ENCODE measurements around the gene CELF2.

Gene CELF2

GRCh38 chr10:11367505-11367904, 349.8 kb downstream of the CELF2 start:
- TF ChIP-seq CTCF (IDR thresholded peaks at IDR 0.05; ENCODE audit: low read depth, low read length) = no peak
- DNase-seq (ENCODE audit: low read depth, low spot score) = no peak
- in situ Hi-C loops (cut with HindIII; ENCODE audit: low sequenced_read_pairs) = no loop called here
- no peak overlapping the region for H3K4me3 ChIP-seq (ENCODE audit: low read depth, low read length)

- in situ Hi-C loops (cut with HindIII; ENCODE audit: low sequenced_read_pairs) = no loop called here
- TF ChIP-seq CTCF (IDR thresholded peaks at IDR 0.05; ENCODE audit: low read depth, low read length) = no peak
- H3K4me3 ChIP-seq (ENCODE audit: low read depth, low read length) = no peak overlapping the region
- peak; percentile 6 for DNase-seq (ENCODE audit: low read depth, low spot score)
Observed at GRCh38 chr10:11373717-11374171, 356.1 kb downstream of the CELF2 start.

- no peak overlapping the region for H3K4me3 ChIP-seq (ENCODE audit: low read depth, low read length)
- in situ Hi-C loops (cut with HindIII; ENCODE audit: low sequenced_read_pairs) = no loop called here
- no peak for TF ChIP-seq CTCF (IDR thresholded peaks at IDR 0.05; ENCODE audit: low read depth, low read length)
- DNase-seq (ENCODE audit: low read depth, low spot score) = no peak
Observed at GRCh38 chr10:11377267-11377666, 359.6 kb downstream of the CELF2 start.

- no peak for TF ChIP-seq CTCF (IDR thresholded peaks at IDR 0.05; ENCODE audit: low read depth, low read length)
- in situ Hi-C loops (cut with HindIII; ENCODE audit: low sequenced_read_pairs) = no loop called here
- no peak overlapping the region for H3K4me3 ChIP-seq (ENCODE audit: low read depth, low read length)
- DNase-seq (ENCODE audit: low read depth, low spot score) = no peak
Observed at GRCh38 chr10:11378835-11379234, 361.2 kb downstream of the CELF2 start.

GRCh38 chr10:11379771-11380170, 362.1 kb downstream of the CELF2 start:
- DNase-seq (ENCODE audit: low read depth, low spot score) = no peak
- in situ Hi-C loops (cut with HindIII; ENCODE audit: low sequenced_read_pairs) = no loop called here
- no peak for TF ChIP-seq CTCF (IDR thresholded peaks at IDR 0.05; ENCODE audit: low read depth, low read length)
- H3K4me3 ChIP-seq (ENCODE audit: low read depth, low read length) = no peak overlapping the region

GRCh38 chr10:11381023-11381422, 363.4 kb downstream of the CELF2 start:
- no peak overlapping the region for H3K4me3 ChIP-seq (ENCODE audit: low read depth, low read length)
- DNase-seq (ENCODE audit: low read depth, low spot score) = no peak
- no peak for TF ChIP-seq CTCF (IDR thresholded peaks at IDR 0.05; ENCODE audit: low read depth, low read length)
- in situ Hi-C loops (cut with HindIII; ENCODE audit: low sequenced_read_pairs) = no loop called here

GRCh38 chr10:11381511-11381910, 363.8 kb downstream of the CELF2 start:
- in situ Hi-C loops (cut with HindIII; ENCODE audit: low sequenced_read_pairs) = no loop called here
- no peak overlapping the region for H3K4me3 ChIP-seq (ENCODE audit: low read depth, low read length)
- no peak for DNase-seq (ENCODE audit: low read depth, low spot score)
- TF ChIP-seq CTCF (IDR thresholded peaks at IDR 0.05; ENCODE audit: low read depth, low read length) = no peak

Data from astrocyte of the spinal cord (primary cell).